NOMO-1 treated with DMSO at 0.1 percent for 48 hours (cell line): ENCODE measurements around the gene LGALSL.
"Not testable (repeated sequence)": the region's sequence is repeated elsewhere in the genome, so short reads cannot be mapped to it uniquely, and the experiment has no call there.

Source experiments
- DNase-seq: peaks from one replicate; lab custom pipeline; 2025; ENCODE audit not compliant: unreplicated experiment; lab: John Stamatoyannopoulos, UW

LGALSL gene

DNA sequence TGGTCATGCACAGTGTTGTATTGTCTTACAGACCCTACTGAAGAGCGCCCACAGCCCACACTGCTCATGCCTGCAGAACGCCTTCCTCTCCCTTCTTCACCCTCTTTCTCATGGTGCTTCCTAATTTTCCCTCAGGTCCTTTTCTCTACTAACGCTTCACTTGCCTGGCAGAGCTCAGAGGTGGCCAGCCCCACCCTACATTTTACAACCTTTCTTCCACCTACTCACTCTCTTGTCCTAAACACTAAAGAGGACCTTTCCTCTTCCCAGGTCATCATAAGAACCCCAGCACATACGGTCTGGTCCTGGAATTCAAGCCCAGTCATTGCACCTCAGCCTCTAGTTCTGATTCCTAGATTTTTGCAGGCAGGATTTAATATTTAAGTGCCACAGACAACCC is 11.7 kb upstream of the LGALSL start:
- DNase-seq = no peak

DNA sequence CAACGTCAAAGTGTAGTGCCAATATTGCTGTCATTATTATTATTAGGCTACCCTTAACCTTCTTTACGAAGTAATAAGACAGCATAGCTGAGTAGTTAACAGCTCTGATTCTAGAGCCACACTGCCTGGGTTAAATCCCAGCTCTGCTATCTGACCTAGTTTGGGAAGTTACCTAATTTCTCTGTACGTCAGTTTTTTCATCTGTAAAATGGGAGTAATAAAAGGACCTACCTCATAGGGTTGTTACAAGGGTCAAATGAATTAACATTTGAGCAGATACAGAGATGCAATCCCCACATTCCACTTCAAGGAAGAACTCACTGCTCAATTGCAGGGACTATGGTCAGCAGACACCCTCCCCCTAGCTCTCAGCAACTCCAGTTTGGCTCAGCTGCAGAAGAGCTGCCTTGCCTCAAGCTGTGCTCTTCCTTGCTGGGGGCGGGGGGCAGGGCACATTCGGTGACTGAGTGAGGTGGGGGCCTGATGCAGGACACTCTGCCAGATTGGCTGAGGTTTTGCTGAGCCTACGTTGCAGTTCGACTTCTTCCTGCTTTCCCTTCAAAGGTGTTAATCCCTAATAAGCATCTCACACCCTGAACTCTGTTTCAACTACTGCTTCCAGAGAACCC is 11.0 kb upstream of the LGALSL start:
- no peak for DNase-seq

DNA sequence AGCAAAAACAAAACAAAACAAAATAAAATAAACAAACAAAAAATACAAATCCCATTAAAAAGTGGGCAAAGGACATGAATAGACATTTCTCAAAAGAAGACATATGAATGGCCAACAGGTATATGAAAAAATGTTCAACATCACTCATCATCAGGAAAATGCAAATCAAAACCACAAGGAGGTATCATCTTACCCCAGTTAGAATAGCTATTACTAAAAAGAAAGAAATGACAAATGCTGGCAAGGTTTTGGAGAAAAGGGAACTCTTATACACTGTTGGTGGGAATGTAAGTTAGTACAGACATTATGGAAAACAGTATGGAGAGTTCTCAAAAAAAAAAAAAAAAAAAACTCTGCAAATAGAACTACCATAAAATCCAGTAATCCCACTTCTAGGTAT is 8.0 kb upstream of the LGALSL start:
- not testable (repeated sequence) for DNase-seq

DNA sequence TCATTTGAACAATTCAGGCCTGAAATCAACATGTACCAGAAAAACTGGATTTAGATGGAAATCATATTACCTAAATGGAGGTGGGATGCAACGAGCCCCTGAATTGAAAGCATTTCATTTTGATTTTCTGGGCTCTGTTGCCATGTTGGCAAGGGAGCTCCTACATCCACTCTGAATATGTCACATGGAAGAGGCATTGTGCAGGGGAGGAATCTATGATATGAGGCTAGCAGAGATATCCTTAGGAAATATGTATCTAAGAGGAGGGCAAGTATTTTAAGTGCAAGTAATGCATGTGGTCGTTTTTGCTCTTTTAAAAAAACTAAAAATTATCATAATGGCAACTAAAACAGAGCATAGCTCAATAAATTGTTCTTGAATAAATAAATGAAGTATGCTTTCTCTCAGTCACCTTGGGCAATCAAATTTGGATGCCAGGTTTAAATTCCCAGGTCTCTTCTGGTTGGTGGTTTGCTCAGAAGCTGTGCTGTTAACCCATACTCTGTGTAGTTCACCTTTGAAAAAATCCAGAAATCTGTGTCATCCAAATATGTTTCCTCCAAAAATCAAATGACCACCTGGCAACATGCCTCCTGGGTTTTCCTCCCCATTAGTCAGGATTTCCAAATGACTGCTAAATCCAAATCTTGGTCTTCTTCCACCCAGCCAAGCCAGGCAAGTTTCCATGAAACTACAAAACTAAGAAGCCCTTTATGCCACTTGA is 6.5 kb upstream of the LGALSL start:
- no peak for DNase-seq

DNA sequence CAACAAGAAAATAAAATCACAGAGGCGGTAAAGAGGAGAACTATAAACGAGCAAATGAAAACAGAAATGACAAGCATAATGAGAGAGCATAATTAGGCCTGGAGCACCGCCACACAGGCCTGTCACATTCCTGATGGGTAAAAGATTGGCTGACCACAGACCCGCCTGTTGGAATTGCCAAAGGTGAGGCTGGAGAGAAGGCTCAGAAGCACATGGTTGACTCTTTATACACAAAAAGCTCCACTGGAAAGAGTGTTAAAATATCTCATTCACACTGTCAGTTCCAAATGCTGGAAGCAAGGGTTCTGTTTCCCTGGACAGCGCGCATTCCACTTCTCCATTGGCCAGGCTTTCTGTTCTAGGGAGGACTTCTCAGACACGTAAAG is 5.9 kb upstream of the LGALSL start:
- no peak for DNase-seq

DNA sequence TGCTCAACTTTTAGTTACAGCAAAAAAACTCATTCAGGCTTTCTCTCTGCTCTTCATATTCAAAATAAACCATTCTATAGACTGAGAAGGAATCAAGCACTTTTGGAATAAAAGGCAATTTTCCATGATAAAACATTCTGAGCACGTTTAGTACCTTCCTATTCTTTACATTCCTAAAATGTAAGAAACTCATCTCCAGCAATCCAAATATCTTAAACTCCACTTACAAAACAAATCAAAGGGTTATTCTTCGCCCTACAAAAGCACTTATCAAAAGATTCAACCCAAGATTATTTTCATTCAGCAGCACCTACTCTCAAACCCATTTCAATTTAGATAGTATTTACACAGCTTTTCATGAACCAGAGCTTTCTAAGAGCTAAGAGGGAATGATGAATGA is 2.9 kb upstream of the LGALSL start:
- no peak for DNase-seq

DNA sequence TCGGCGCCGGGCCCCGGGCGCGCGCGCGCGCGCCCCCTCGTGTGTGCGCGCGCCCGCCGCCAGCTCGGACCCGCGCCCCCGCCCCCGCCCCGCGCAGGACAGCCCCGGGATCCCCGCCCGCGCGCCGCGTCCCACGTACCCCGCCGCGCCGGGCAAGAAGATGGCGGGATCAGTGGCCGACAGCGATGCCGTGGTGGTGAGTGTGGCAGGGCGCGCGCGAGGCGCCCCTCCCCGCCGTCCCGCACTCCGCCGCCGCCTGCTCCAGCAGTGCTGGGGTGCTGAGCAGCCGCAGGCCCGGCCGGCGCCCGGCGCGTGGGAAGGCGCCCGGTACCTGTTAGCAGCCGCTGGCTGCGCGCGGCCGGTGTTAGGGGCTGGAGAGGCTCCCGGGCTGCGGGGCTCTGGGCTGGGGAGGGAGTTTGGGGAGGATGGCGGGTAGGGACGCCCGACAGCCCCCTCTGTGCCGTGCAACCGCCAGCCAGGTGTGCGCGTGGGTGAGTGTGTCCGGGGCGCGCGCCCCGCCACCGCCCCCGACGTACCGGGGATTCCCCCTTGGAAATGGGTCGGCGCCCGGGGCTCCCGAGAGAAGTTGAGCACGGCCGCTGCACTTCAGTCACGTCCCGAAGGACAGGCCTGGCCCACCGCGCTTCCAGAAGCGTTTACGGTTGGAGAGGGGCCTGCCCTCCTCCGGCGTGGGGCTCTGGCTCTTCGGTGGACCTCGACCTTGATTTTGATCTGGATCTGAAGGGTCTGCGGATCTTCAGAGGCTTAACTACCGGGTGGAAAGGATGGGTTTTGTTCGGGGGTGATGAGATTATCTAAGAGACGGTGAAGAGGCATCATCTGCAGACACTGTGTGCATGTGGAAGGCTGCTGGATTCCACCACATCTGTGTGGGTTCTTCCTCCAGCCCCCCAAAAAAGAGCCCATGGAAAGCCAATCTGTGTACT is 697 bp downstream of the LGALSL start:
- DNase-seq = peak; percentile 27

DNA sequence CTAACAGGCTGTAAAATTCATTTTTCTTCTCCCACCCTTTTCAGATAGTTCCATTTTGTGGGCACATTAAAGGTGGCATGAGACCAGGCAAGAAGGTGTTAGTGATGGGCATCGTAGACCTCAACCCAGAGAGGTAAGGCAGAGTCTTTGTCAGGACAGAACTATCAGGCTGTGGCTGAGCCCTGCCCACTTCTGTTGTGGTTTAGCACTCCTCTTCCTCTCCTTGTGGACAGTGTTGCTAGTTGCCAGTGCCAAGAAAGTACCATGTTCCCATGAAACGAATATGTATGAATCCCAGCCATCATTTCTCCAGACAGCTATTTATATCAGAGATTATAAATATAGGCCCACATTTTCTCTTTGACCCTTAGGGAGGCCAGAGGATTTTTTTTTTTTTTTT is 1.6 kb downstream of the LGALSL start:
- no peak for DNase-seq

DNA sequence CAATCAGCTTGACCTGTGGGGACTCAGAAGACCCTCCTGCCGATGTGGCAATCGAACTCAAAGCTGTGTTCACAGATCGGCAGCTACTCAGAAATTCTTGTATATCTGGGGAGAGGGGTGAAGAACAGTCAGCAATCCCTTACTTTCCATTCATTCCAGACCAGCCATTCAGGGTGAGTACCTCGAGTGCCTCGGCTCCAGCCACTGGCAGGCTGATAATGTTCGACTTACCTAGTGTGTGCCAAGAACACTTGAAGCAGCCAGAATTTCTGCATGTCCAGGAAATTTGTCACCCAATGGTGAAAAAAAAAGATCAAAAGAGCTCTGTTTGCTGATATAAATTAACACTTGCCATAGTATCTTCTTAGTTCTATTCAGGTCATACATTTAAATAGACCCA is 2.3 kb downstream of the LGALSL start:
- no peak for DNase-seq

DNA sequence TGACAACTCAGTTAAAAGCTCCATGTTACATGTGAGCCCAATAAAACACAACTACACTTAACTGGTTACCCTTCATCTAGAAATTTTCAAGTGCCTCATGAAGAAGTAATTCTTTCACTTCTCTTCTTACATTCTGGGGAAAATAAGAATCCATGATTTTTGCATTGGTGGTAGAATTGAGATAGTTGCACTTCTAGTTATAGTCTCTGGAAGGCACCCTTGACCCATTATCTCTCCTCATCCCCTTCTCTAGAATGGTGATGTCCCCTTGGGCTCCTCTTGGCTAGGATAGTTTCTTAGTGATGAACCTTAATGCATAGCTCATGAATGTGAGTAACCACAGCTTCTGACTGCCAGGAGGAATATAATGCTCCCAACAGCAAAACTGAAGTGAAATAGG is 3.6 kb downstream of the LGALSL start:
- DNase-seq = peak; percentile 29

DNA sequence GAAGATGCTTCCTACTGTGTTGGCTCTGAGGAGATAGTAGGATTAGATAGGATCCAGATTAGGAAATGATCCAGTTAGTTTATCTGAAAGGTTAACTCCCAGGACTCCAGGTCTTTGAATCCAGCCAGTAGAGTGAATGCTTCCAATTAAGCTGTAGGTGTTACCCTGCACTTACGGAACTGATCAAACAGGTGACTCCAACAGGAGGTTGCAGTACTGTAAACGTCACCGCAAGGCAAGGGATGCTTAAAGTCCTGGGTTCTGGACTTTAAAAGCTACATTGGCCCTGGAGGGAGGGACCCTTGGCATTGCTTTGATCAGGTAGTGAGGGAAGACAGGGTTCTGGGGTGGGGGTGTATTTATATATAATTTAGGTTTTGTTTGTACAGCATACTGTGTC is 5.6 kb downstream of the LGALSL start:
- DNase-seq = no peak

DNA sequence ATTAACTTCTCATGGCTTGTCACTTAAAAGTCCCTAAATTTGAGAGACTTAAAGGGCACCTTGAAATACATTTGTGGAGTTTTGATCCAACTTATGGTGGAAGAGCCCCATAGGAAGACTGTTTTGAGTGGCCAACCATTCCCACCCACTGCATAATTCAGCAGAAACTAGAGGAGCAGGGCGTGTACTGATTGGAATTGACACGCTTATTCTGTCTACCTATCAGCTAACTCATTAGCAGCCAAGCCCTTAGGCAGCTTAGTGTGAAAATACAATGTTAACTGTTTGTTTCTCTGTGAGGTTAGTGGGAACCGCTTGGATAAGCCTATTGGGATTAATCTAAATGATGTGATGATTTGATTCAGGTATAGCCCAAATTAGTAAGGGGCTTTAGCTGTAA is 6.4 kb downstream of the LGALSL start:
- DNase-seq = no peak

DNA sequence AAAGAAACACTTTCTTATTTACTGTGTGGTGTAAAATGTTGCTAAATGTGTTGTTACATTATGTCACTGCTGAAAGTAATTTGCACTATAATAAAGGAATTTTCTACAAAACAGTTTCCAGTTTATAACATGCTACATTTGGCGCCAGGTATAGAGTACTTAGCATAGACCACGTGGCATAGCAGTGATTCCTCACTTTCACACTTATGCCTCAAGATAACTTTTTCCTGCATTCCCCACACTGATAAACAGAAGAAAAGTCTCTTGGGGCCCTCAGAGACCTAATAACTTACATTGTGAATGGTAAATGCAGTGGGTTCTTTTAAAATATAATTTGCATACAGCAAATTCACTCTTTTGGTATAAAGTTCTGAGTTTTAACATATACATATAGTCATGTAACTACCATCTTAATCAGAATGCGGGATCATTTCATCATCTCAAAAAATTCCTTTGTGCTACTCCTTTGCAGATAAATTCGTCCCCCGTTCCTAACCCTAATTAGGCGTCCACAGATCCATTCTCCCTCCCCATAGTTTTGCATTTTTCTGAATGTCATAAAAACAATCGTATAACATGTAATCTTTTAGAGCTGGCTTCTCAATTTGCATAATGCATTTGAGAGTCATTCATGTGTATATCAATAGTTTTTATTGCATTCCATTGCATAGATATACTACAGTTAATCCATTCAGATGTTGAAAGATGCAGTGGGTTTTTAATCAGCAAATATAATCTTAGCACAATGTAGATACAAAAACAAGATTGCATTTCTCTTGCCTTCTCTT is 7.5 kb downstream of the LGALSL start:
- no peak for DNase-seq

DNA sequence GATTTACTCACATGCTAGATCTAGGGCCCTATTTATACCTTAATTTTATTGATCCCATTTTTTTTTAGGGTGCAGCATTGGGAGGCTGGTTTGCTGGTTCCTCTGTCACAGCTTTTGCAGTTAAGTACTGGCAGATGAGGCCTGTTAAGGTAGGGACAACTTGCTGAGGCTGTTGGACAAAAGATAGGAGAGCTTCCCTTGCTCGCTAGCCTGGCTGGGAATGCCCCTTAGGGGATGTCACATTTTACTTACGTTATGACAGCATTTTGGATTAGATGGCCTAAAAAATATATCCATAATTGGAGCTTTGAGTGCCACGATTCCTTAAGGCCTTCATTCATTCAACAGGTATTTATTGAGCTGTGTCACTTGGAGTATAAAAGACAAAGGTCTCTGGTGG is 8.2 kb downstream of the LGALSL start:
- no peak for DNase-seq

DNA sequence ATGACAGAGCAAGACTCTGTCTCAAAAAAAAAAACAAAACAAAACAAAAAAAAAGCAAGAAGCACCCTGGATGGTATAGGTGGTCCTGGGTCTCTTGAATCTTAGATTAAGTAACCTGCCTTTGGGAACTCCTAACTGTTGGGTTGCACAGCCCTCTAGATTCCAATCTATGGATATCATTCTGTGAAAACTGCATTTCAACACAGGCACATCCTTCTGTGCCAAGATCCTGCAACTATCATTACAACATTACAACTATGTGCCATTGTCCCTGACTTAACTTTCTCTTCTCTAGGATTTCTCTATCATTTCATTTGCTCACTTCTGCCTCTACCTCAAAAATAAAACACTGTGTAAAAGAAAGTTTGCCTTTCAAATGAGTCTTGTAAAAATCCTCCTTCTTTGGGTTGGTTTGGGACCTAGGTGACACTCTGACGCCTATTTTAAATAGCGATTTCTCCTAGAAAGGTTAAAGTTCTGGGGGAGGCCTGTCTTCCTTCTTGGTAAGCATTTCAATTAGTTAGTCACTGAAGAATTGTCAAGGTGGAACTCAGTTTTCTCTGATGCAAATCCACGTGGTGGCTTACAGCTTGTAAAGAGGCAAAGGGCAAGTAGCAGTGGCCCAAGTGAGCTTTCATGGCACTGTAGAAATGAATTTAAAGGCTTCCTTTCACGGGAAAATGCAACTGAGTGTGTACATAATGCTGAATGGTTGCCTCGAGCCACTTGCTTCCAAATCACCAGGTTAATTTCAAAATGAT is 9.2 kb downstream of the LGALSL start:
- DNase-seq = no peak

DNA sequence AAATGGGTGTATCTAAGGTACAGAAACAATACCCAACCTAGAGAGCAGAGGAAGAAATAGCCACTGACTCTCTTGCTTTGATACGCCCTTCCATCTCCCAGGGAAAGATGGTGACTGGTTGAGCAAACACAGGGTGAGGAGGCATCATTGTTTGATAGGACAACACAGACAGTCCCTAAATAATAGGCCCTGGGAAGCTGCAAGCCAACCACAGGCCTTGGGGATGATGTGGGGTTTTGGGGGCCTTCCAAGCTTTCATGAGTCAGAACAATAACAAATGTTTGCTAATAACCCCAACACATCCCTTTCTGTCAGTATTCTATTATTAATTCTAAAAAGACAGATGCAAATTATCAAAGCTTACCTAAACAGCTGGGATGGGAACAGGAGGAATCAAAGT is 9.8 kb downstream of the LGALSL start:
- DNase-seq = no peak

DNA sequence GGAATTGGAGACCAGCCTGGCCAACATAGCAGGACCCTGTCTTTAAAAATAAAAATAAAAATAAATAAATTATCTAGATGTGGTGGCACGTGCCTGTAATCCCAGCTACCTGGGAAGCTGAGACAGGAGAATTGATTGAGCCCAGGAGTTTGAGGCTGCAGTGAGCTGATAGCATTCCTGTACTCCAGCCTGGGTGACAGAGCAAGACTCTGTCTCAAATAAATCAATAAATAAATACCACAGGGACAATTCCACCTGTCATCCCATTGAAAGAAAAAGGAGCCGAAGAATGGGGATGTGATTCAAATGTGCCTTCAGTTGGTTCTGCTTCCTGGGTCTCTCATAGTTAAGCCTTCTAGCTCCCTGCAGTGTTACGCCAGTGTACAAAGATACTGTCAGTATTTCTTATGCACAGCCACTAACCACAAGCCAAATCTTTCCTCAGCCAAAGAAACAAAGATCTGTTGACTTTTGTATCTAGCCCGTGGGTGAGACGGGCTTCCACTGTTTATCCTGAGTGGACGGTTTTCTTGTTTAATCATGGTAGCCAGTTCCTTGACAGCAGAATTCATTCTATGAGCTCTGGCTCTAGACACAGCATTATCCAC is 12.6 kb downstream of the LGALSL start:
- DNase-seq = no peak

DNA sequence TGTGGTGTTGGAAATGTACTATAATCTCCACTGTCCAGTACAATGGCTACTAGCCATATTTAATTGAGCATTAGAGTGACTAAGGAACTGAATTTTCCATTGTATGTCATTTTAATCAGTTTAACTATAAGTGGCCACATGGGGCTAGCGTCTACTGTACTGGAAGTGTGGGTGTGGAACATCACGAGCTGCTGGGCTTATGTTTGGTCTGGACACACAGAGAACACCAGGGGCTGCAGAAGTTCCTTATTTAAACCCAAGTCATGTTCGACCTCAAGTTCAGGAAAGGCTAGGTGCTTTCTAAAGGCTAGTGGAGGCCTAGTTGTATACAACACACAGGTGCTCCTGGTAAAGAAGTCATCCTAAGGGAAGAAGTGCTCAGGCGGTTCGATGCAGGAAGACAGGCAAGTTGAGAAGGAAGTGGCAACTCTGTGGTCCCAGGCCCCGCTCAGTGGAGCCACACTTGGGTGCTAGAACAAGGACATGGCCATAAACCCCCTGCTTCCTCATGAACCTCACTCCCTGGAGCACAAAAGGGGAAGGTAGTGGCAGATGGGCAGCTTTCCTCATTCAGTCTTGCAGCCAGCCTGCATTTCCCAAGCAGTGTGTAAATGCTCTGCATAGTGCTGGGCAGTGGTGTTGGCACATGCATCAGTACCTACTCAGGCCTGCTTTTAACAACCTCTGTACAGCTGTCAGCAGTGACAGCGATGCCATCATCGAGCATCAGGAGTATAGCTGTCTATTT is 13.3 kb downstream of the LGALSL start:
- peak; percentile 72 for DNase-seq

DNA sequence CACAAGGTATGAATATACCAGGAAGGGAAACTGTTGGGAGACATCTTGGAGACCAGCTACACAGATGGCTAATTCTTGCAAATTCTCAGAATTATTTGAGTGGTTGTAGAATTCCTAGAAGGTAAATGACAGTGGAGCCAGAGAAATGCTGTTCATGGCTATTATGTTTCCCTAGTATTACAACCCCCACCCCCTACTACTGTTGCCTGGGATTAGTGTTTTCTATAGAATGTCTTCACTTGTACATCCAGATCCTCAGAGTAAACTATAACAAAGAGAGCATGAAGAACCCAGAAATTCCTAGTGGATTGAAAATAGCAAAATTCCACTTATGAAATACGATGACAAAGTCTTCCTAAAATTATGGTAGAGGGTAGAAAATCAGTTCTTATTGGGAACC is 15.3 kb downstream of the LGALSL start:
- no peak for DNase-seq
